Calu3 (cell line): ENCODE measurements around the gene RNPEP. TPM values are rescaled to one million over a fixed set of nuclear protein-coding genes. Genes with fewer than 3 reads are reported as not detected.
"Not testable (repeated sequence)": the region's sequence is repeated elsewhere in the genome, so short reads cannot be mapped to it uniquely, and the experiment has no call there.

Source experiments
- BruUV-seq: library from RNA; stranded (reverse); fragments of 400-500 nt; replicated peaks from 2 replicates; lab custom pipeline; 2021; lab: Mats Ljungman, UMichigan
- CTCF ChIA-PET: fragments of 300-600 bp; sonication (Branson Sonifier 250); formaldehyde crosslinking; loops from one replicate; lab custom pipeline; 2022; ENCODE audit warnings: antibody characterized with exemption; lab: Charles Lee
- DNase-seq: peaks from one replicate; pipeline ENCODE4 v3.0.0; 2022
- H3K27ac Mint-ChIP-seq: one replicate; pipeline ENCODE4 v1.8.0; 2022; ENCODE audit warnings: mixed read lengths; ENCODE audit not compliant: unreplicated experiment
- H3K27me3 Mint-ChIP-seq: one replicate; pipeline ENCODE4 v1.8.0; 2022; ENCODE audit warnings: mixed read lengths; ENCODE audit not compliant: unreplicated experiment
- H3K36me3 Mint-ChIP-seq: one replicate; pipeline ENCODE4 v1.8.0; 2022; ENCODE audit warnings: mild to moderate bottlenecking, moderate library complexity, mixed read lengths; ENCODE audit not compliant: insufficient read depth, unreplicated experiment
- H3K4me1 Mint-ChIP-seq: one replicate; pipeline ENCODE4 v1.8.0; 2022; ENCODE audit warnings: mild to moderate bottlenecking, low read depth, mixed read lengths; ENCODE audit not compliant: unreplicated experiment
- H3K4me3 Mint-ChIP-seq: one replicate; pipeline ENCODE4 v1.8.0; 2022; ENCODE audit warnings: mild to moderate bottlenecking, low read depth, moderate library complexity, mixed read lengths; ENCODE audit not compliant: unreplicated experiment
- H3K9me3 Mint-ChIP-seq: one replicate; pipeline ENCODE4 v1.8.0; 2022; ENCODE audit warnings: low read depth, mixed read lengths; ENCODE audit not compliant: unreplicated experiment
- CTCF ChIP-seq: fragments of 200-600 bp; IDR thresholded peaks from one replicate; pipeline ENCODE4 v1.8.0; 2022; ENCODE audit warnings: antibody characterized with exemption; ENCODE audit not compliant: unreplicated experiment
- intact Hi-C: fragments of 100-400 bp; cut with micrococcal nuclease; formaldehyde crosslinking; loops from one replicate; pipeline ENCODE4 v1.10.0; 2022; ENCODE audit not compliant: unreplicated experiment
- total RNA-seq: library from RNA; stranded (reverse); gene quantifications from 2 replicates; pipeline ENCODE4 v1.2.3, GENCODE V29; 2022

RNPEP gene
- total RNA-seq, 1 experiment from 2014 or later, result 91.6 TPM

- Mint-ChIP-seq H3K4me3 (no peak overlapping the region), H3K27me3 (peaks cover 25% of the 10 kb centered on the region), H3K36me3 (no peaks in the 10 kb centered on the region), H3K4me1 (peaks cover 6% of the 10 kb centered on the region), H3K9me3 (no peaks in the 10 kb centered on the region), H3K27ac (no peak overlapping the region)
- no peak for TF ChIP-seq CTCF
- intact Hi-C loops, result no loop called here
- no TSS peak for BruUV-seq
- DNase-seq, result no peak
- CTCF ChIA-PET, result interaction anchor here (0.7 kb wide), 1 partner anchor 13 kb away, joined by 4 read pairs; no protein-coding TSS in a partner anchor
Measured at GRCh38 chr1:201939148-201939547, 43.3 kb upstream of the RNPEP start.

- H3K36me3 Mint-ChIP-seq, result no peaks in the 10 kb centered on the region
- peaks cover 2% of the 10 kb centered on the region for H3K4me1 Mint-ChIP-seq
- peaks cover 21% of the 10 kb centered on the region for H3K27me3 Mint-ChIP-seq
Measured at GRCh38 chr1:201939574-201939973, 42.9 kb upstream of the RNPEP start.

GRCh38 chr1:201940316-201940715 lies 42.1 kb upstream of the RNPEP start:
- H3K4me1 Mint-ChIP-seq, H3K36me3 Mint-ChIP-seq, H3K9me3 Mint-ChIP-seq, intact Hi-C loops, BruUV-seq, H3K4me3 Mint-ChIP-seq, DNase-seq, H3K27ac Mint-ChIP-seq: not testable (repeated sequence)
- H3K27me3 Mint-ChIP-seq, result peaks cover 21% of the 10 kb centered on the region
- CTCF ChIA-PET, result interaction anchor here (0.6 kb wide), 1 partner anchor 14 kb away, joined by 6 read pairs; no protein-coding TSS in a partner anchor

More at GRCh38 chr1:201939574-201939973, 42.9 kb upstream of the RNPEP start:
- no peak overlapping the region for H3K4me3 Mint-ChIP-seq
- intact Hi-C loops, result no loop called here
- TF ChIP-seq CTCF, result no peak
- no peak overlapping the region for H3K27ac Mint-ChIP-seq
- DNase-seq, result no peak
- CTCF ChIA-PET, result interaction anchor here (0.7 kb wide), 1 partner anchor 12 kb away, joined by 4 read pairs; no protein-coding TSS in a partner anchor
- no peaks in the 10 kb centered on the region for H3K9me3 Mint-ChIP-seq
- no TSS peak for BruUV-seq

- no peak overlapping the region for H3K27ac Mint-ChIP-seq
- H3K36me3 Mint-ChIP-seq, result peaks cover 1% of the 10 kb centered on the region
- H3K27me3 Mint-ChIP-seq, result peaks cover 22% of the 10 kb centered on the region
- DNase-seq, result no peak
- no peak overlapping the region for H3K4me3 Mint-ChIP-seq
- TF ChIP-seq CTCF, result no peak
- peaks cover 7% of the 10 kb centered on the region for H3K4me1 Mint-ChIP-seq
- BruUV-seq, result no TSS peak
- CTCF ChIA-PET, result interaction anchor here (1.0 kb wide), 1 partner anchor 46 kb away, joined by 3 read pairs; no protein-coding TSS in a partner anchor
- H3K9me3 Mint-ChIP-seq, result no peaks in the 10 kb centered on the region
- intact Hi-C loops, result no loop called here
Measured at GRCh38 chr1:201941420-201942128, 40.9 kb upstream of the RNPEP start.

GRCh38 chr1:201942129-201942495 lies 40.3 kb upstream of the RNPEP start:
- peaks cover 13% of the 10 kb centered on the region for H3K4me1 Mint-ChIP-seq
- no TSS peak for BruUV-seq
- peaks cover 7% of the 10 kb centered on the region for H3K36me3 Mint-ChIP-seq
- no peak overlapping the region for H3K27ac Mint-ChIP-seq
- intact Hi-C loops, result no loop called here
- no peak for TF ChIP-seq CTCF
- no peaks in the 10 kb centered on the region for H3K9me3 Mint-ChIP-seq
- H3K4me3 Mint-ChIP-seq, result no peak overlapping the region
- no peak for DNase-seq
- CTCF ChIA-PET, result interaction anchor here (1.0 kb wide), 1 partner anchor 47 kb away, joined by 3 read pairs; no protein-coding TSS in a partner anchor
- peaks cover 25% of the 10 kb centered on the region for H3K27me3 Mint-ChIP-seq
